ENCODE results near the gene SLC22A17.

DNA sequence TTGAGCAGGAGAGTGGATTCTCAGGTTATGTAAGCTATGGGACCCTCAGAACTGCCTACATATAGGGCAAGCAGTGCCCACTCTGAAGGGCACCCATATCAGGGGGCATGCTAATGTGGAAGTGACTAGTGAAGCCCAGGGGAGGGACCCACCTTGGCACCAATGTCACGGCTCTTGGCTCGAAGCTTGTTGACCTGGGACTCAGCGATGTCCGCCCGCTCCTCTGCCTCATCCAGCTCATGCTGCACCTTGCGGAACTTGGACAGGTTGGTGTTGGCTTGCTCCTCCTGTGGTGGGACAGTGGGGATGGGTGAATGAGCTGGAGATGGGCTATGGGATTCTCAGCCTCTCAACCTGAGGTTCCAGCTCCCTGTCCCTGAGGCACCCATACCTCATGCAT, 29.6 kb upstream of the SLC22A17 start:
- TF ChIP-seq, protein P1, sequence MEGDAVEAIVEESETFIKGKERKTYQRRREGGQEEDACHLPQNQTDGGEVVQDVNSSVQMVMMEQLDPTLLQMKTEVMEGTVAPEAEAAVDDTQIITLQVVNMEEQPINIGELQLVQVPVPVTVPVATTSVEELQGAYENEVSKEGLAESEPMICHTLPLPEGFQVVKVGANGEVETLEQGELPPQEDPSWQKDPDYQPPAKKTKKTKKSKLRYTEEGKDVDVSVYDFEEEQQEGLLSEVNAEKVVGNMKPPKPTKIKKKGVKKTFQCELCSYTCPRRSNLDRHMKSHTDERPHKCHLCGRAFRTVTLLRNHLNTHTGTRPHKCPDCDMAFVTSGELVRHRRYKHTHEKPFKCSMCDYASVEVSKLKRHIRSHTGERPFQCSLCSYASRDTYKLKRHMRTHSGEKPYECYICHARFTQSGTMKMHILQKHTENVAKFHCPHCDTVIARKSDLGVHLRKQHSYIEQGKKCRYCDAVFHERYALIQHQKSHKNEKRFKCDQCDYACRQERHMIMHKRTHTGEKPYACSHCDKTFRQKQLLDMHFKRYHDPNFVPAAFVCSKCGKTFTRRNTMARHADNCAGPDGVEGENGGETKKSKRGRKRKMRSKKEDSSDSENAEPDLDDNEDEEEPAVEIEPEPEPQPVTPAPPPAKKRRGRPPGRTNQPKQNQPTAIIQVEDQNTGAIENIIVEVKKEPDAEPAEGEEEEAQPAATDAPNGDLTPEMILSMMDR (IDR thresholded peaks at IDR 0.05), result no peak
- TF ChIP-seq POLR2A (IDR thresholded peaks at IDR 0.05), result no peak
